ENCODE data around the gene DTWD2. TPM values are rescaled to one million over a fixed set of nuclear protein-coding genes. Genes with fewer than 3 reads are reported as not detected.

The DTWD2 gene
- polyA plus RNA-seq, 1 of the 3 experiments (the other 2 are of a cell fraction): 2.5 TPM

DNA sequence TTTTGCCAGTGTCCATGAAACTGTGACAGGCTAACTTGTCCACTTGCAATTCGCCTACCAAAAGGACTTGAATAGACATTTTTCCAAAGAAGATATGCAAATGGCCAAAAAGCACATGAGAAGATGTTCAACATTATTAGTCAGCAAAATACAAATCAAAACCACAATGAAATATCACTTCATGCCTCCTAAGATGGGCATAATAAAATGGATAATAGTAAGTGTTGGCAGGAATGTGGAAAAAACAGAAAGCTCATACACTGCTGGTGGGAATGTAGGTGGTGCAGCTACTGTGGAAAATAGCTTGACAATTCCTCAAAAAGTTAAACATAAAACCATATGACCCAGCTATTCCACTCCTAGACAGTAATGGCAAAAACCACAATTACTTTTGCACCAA is 7.9 kb downstream of the DTWD2 start:
- Histone ChIP-seq H3K9me3 (peaks cover 8% of the 10 kb centered on the region; the same call in 1 of the 2 replicates), H3K79me2 (ENCODE audit: insufficient read depth) (no peaks in the 10 kb centered on the region; the same call in none of the 2 replicates), H3K4me3 (ENCODE audit: low read depth in 2 of 2, low read length in 1 of 2) (no peak overlapping the region), H4K20me1 (ENCODE audit: insufficient read depth) (no peaks in the 10 kb centered on the region), H2AFZ (ENCODE audit: low read depth) (no peak overlapping the region), H3K9me2 (no peaks in the 10 kb centered on the region), H3F3A (replicated peaks; ENCODE audit: insufficient read depth) (peaks cover 14% of the 10 kb centered on the region), H3K36me3 (replicated peaks in 1 of 2; ENCODE audit: control insufficient read depth in 1 of 2, insufficient read depth in 2 of 2, low read length in 1 of 2) (no peaks in the 10 kb centered on the region), H3K4me1 (ENCODE audit: control insufficient read depth in 1 of 2, insufficient read depth in 2 of 2, low read depth in 1 of 2, low read length in 1 of 2) (peaks cover 0 to 5% of the 10 kb centered on the region in 2 experiments; a peak in 1 of 4 replicates), H3K27ac (ENCODE audit: low read depth in 2 of 2, low read length in 1 of 2) (no peak overlapping the region), H3K9ac (no peak overlapping the region), H3K4me2 (no peak overlapping the region), H3K27me3 (ENCODE audit: insufficient read depth) (no peaks in the 10 kb centered on the region)
- DNase-seq: no peak
- no peak for TF ChIP-seq GATA2 (CRISPR knock-in tag; IDR thresholded peaks at IDR 0.05)
- no peak for TF ChIP-seq YY1 (IDR thresholded peaks at IDR 0.05; ENCODE audit: low read depth)
- TF ChIP-seq, protein P1, sequence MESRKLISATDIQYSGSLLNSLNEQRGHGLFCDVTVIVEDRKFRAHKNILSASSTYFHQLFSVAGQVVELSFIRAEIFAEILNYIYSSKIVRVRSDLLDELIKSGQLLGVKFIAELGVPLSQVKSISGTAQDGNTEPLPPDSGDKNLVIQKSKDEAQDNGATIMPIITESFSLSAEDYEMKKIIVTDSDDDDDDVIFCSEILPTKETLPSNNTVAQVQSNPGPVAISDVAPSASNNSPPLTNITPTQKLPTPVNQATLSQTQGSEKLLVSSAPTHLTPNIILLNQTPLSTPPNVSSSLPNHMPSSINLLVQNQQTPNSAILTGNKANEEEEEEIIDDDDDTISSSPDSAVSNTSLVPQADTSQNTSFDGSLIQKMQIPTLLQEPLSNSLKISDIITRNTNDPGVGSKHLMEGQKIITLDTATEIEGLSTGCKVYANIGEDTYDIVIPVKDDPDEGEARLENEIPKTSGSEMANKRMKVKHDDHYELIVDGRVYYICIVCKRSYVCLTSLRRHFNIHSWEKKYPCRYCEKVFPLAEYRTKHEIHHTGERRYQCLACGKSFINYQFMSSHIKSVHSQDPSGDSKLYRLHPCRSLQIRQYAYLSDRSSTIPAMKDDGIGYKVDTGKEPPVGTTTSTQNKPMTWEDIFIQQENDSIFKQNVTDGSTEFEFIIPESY (IDR thresholded peaks at IDR 0.05; ENCODE audit: borderline replicate concordance, low read depth): no peak
- no peak for TF ChIP-seq MXI1 (IDR thresholded peaks at IDR 0.05; ENCODE audit: low read depth, low read length)
- TF ChIP-seq FOSL2 (IDR thresholded peaks at IDR 0.05; ENCODE audit: borderline replicate concordance, low read depth): no peak
- no peak for TF ChIP-seq TEAD4 (IDR thresholded peaks at IDR 0.05; ENCODE audit: borderline replicate concordance, insufficient read depth)
- no peak for TF ChIP-seq ELF1 (IDR thresholded peaks at IDR 0.05)
- TF ChIP-seq FOXM1 (IDR thresholded peaks at IDR 0.05; ENCODE audit: low read depth): no peak
- TF ChIP-seq, protein P2, sequence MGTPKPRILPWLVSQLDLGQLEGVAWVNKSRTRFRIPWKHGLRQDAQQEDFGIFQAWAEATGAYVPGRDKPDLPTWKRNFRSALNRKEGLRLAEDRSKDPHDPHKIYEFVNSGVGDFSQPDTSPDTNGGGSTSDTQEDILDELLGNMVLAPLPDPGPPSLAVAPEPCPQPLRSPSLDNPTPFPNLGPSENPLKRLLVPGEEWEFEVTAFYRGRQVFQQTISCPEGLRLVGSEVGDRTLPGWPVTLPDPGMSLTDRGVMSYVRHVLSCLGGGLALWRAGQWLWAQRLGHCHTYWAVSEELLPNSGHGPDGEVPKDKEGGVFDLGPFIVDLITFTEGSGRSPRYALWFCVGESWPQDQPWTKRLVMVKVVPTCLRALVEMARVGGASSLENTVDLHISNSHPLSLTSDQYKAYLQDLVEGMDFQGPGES (IDR thresholded peaks at IDR 0.05; ENCODE audit: low read depth, low read length): no peak
- no peak for TF ChIP-seq SMC3 (IDR thresholded peaks at IDR 0.05; ENCODE audit: low read depth, low read length)
- TF ChIP-seq TAF1 (IDR thresholded peaks at IDR 0.05; ENCODE audit: borderline replicate concordance, low read depth, low read length): no peak
- TF ChIP-seq, protein P3, sequence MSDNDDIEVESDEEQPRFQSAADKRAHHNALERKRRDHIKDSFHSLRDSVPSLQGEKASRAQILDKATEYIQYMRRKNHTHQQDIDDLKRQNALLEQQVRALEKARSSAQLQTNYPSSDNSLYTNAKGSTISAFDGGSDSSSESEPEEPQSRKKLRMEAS (IDR thresholded peaks at IDR 0.05; ENCODE audit: low read depth): no peak
- TF ChIP-seq POLR2AphosphoS5 (IDR thresholded peaks at IDR 0.05; ENCODE audit: low read depth, low read length): no peak
- TF ChIP-seq, protein P4, sequence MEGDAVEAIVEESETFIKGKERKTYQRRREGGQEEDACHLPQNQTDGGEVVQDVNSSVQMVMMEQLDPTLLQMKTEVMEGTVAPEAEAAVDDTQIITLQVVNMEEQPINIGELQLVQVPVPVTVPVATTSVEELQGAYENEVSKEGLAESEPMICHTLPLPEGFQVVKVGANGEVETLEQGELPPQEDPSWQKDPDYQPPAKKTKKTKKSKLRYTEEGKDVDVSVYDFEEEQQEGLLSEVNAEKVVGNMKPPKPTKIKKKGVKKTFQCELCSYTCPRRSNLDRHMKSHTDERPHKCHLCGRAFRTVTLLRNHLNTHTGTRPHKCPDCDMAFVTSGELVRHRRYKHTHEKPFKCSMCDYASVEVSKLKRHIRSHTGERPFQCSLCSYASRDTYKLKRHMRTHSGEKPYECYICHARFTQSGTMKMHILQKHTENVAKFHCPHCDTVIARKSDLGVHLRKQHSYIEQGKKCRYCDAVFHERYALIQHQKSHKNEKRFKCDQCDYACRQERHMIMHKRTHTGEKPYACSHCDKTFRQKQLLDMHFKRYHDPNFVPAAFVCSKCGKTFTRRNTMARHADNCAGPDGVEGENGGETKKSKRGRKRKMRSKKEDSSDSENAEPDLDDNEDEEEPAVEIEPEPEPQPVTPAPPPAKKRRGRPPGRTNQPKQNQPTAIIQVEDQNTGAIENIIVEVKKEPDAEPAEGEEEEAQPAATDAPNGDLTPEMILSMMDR (IDR thresholded peaks at IDR 0.05): no peak
- no peak for TF ChIP-seq RFX5 (IDR thresholded peaks at IDR 0.05; ENCODE audit: low read length)
- no peak for TF ChIP-seq RCOR1 (IDR thresholded peaks at IDR 0.05; ENCODE audit: low read length)
- TF ChIP-seq, protein P5, sequence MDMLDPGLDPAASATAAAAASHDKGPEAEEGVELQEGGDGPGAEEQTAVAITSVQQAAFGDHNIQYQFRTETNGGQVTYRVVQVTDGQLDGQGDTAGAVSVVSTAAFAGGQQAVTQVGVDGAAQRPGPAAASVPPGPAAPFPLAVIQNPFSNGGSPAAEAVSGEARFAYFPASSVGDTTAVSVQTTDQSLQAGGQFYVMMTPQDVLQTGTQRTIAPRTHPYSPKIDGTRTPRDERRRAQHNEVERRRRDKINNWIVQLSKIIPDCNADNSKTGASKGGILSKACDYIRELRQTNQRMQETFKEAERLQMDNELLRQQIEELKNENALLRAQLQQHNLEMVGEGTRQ (IDR thresholded peaks at IDR 0.05; ENCODE audit: borderline replicate concordance, low read depth, low read length): no peak
- POLR2A ChIA-PET: no interaction called here
- WGBS (ENCODE audit: low lambda C conversion rate): 96% methylated on average over 1 of the region's 1 CpG
- CTCF ChIA-PET: no interaction called here

Data from SK-N-SH (cell line).